GM12865 (cell line): Measurements from ENCODE around the gene CLEC2A.
"Not testable (repeated sequence)": the region's sequence is repeated elsewhere in the genome, so short reads cannot be mapped to it uniquely, and the experiment has no call there.

ENCODE experiments used
- DNase-seq: peaks from one replicate; pipeline ENCODE4 v3.0.0; 2010; ENCODE audit warnings: low read depth
- H3K4me3 ChIP-seq: 2 replicates; pipeline ENCODE4 v1.5.1; 2011; ENCODE audit warnings: mild to moderate bottlenecking, low read depth, low read length, control low read depth
- TF ChIP-seq, protein P1 (sequence below): IDR thresholded peaks from 2 replicates; pipeline ENCODE4 v1.5.1; 2011; ENCODE audit warnings: low read length, control low read depth, low read depth, inconsistent platforms; ENCODE audit not compliant: insufficient read depth; ENCODE audit errors: missing control alignments

CLEC2A gene

DNA sequence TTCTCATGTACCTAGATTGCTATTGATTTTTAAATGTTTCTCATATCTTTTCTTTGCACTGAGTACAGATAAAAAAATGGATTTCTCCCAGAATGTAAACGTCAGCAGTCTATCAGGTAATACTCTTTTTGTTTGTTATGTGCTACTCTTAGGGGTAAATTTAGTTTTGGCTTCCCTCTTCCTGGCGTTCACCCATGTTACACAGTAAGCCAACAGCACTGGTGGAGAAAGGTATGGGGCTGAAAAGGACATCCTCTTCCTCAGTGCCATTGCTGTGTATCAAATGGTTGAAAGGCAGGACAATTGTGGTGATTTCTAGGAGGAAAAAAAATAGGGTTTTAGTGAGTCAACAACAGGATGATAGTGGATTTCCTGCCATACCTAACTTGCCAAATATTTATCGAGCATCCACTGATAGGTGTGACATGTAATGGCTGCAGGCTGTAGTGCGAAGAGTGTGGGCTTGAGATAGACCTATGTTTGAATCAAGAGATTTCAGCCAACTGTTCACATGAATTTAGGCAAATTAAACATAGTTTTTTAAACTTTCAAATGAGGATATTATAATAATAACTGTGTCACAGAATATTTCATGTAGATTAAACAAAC, 43.4 kb downstream of the CLEC2A start:
- no peak for DNase-seq
- TF ChIP-seq, protein P1, sequence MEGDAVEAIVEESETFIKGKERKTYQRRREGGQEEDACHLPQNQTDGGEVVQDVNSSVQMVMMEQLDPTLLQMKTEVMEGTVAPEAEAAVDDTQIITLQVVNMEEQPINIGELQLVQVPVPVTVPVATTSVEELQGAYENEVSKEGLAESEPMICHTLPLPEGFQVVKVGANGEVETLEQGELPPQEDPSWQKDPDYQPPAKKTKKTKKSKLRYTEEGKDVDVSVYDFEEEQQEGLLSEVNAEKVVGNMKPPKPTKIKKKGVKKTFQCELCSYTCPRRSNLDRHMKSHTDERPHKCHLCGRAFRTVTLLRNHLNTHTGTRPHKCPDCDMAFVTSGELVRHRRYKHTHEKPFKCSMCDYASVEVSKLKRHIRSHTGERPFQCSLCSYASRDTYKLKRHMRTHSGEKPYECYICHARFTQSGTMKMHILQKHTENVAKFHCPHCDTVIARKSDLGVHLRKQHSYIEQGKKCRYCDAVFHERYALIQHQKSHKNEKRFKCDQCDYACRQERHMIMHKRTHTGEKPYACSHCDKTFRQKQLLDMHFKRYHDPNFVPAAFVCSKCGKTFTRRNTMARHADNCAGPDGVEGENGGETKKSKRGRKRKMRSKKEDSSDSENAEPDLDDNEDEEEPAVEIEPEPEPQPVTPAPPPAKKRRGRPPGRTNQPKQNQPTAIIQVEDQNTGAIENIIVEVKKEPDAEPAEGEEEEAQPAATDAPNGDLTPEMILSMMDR = no peak

DNA sequence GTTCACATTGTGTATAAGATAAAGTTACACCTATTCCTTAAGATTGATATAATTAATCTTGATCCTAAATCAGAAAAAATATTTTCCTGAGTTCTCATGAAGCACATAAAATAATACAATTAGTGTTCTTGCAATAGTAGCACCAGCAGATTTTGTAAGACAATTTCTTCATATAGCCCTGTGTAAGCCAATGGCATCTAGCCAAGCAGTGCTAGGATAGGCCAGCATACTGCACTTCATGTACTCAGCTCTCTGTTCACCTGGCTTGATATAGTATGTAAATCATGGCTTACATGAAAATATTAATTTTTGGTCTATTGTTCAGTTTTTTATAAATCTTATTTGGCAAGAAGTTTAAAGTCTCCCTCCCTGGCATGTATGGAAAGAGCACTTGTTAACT, 49.0 kb downstream of the CLEC2A start:
- DNase-seq = no peak
- TF ChIP-seq, protein P1 = no peak
- no peak overlapping the region for H3K4me3 ChIP-seq

More for the DNA sequence above, 43.4 kb downstream of the CLEC2A start:
- H3K4me3 ChIP-seq = no peak overlapping the region

DNA sequence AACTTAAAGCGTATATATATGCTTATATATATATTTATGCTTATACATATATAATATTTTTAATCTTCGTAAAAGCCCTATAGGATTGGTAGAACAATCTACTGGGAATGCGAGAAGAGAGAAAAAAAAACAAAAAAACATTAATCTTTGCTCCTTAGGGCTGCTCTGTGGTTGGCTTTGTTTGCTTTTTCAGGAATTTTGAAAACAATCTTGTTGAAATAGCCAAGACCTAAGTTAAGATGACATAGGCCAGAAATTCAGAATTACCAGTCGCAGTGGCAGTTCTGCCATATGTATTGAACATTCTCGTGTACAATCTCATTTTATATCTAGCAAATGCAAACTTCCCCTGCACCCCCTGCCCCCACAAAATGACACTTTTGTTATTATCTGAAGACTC, 50.2 kb downstream of the CLEC2A start:
- DNase-seq = no peak
- no peak overlapping the region for H3K4me3 ChIP-seq
- TF ChIP-seq, protein P1 = no peak

DNA sequence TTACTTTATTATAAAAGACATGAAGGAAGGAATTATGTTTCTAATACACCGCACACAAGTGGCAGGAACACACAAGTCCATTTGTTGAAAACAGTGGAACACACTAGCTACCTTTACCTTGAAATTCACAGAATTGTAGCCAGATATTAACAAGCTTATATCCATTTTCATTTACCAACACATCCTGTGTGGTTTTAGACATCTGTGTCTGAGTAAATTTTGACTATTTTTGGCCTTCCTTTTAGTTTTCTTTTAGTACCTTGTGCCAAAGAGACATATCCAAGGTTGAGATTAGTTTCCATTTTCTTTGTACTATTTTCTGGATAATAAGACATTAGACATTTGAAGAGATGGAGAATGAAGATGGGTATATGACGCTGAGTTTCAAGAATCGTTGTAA, 50.9 kb downstream of the CLEC2A start, which contains the start of gene KLRF2:
Gene KLRF2 (plus strand): TSS at position 244 of the 400 bp plus-strand sequence. CDS start 107 bp downstream, at position 351.
- TF ChIP-seq, protein P1 = no peak
- no peak within 1 kb of the TSS for H3K4me3 ChIP-seq

DNA sequence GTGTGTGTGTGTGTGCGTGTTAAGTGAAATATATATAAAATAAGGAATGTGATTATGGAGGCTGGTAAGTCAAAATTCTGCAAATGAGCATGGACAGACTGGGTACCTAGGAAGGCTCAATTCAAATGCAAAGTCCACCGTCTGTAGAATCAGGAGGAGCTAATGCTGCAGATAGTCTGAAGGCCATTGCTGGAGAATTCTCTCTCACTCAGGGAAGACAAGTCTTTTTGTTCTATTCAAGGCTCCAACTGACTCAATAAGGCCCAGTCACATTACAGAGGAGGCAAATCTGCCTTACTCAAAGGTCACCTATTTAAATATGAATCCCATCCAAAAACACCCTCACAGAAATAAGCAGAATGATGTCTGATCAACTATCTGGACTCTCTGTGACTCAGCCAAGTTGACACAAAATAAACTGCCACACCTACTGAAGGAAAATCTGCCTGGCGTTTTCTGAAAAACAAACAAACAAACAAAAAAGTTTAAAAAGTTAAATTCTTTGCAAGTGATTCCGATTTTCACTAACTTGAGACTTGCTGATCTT, 51.6 kb downstream of the CLEC2A start:
- H3K4me3 ChIP-seq = no peak overlapping the region
- TF ChIP-seq, protein P1 = no peak
- no peak for DNase-seq

More for the DNA sequence above, 50.9 kb downstream of the CLEC2A start, which contains the start of gene KLRF2:
- no peak for DNase-seq

DNA sequence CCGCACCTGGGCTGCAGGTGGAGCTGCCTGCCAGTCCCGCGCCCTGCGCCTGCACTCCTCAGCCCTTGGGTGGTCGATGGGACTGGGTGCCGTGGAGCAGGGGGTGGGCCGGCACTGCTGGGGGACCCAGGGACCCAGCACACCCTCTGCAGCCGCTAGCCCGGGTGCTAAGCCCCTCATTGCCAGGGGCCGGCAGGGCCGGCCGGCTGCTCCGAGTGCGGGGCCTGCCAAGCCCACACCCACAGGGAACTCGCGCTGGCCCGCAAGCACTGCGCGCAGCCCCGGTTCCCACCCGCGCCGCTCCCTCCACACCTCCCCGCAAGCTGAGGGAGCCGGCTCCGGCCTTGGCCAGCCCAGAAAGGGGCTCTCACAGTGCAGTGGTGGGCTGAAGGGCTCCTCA, 56.0 kb downstream of the CLEC2A start:
- not testable (repeated sequence) for DNase-seq, H3K4me3 ChIP-seq

DNA sequence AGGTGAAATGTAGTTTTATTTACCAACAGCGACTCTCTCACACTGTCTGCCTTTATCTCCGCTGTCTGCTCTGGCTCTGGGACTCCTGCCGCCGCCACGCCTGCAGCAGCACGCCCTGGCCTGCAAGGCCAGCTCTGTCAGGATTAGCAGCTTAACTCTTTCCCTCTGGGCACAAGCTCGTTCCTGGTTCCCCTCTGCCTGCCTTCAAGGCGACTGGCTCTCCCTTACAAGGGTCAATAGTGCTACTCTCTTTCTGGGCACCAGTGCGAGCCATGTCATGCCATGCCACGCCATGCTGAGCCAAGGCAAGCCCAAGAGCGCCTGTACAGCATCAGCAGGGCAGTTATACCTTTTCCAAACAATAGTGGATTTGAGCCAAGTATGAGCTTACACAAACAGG, 59.4 kb downstream of the CLEC2A start:
- TF ChIP-seq, protein P1 = no peak
- H3K4me3 ChIP-seq = no peak overlapping the region
- no peak for DNase-seq
